Stimulated activated CD4-positive, alpha-beta T cell treated with anti-CD3 and anti-CD28 coated beads, Interleukin-2, amount 100 ng/mL, for 24 hours (primary cell): ENCODE results near the gene ANAPC2.

Experiments used
- DNase-seq, 2 donors: peaks; one replicate each; pipeline ENCODE4 v3.0.0-alpha.2; 2020

Gene ANAPC2

GRCh38 chr9:137172901-137173795 lies 15.2 kb downstream of the ANAPC2 start:
- DNase-seq: no peak

- no peak for DNase-seq
Measured at GRCh38 chr9:137171149-137171900, 17.0 kb downstream of the ANAPC2 start.

- no peak for DNase-seq
Measured at GRCh38 chr9:137170486-137171148, 17.7 kb downstream of the ANAPC2 start.

GRCh38 chr9:137169896-137170358 lies 18.4 kb downstream of the ANAPC2 start, which contains the start of gene LRRC26:
Gene LRRC26 (minus strand): TSS chr9:137170051. CDS start chr9:137169943, 108 bp downstream.
- DNase-seq: no peak

- peak in 1 of 2 donors; percentile 41 for DNase-seq
Measured at GRCh38 chr9:137168904-137169856, 19.2 kb downstream of the ANAPC2 start.

- no peak for DNase-seq
Measured at GRCh38 chr9:137168573-137168903, 19.8 kb downstream of the ANAPC2 start.

- no peak for DNase-seq
Measured at GRCh38 chr9:137167747-137168572, 20.4 kb downstream of the ANAPC2 start.

- no peak for DNase-seq
Measured at GRCh38 chr9:137167277-137167746, 21.0 kb downstream of the ANAPC2 start.

GRCh38 chr9:137166380-137167229 lies 21.8 kb downstream of the ANAPC2 start:
- DNase-seq: no peak

GRCh38 chr9:137165250-137165836 lies 23.0 kb downstream of the ANAPC2 start:
- DNase-seq: no peak

GRCh38 chr9:137164370-137165249 lies 23.8 kb downstream of the ANAPC2 start:
- DNase-seq: no peak

- DNase-seq: no peak
Measured at GRCh38 chr9:137163805-137164204, 24.6 kb downstream of the ANAPC2 start.

GRCh38 chr9:137163365-137163715 lies 25.0 kb downstream of the ANAPC2 start:
- no peak for DNase-seq

GRCh38 chr9:137162505-137163364 lies 25.6 kb downstream of the ANAPC2 start:
- DNase-seq: no peak

- DNase-seq: no peak
Measured at GRCh38 chr9:137161558-137162486, 26.5 kb downstream of the ANAPC2 start.
